H1 (cell line): ENCODE measurements around the gene HLX. TPM values are rescaled to one million over a fixed set of nuclear protein-coding genes. Genes with fewer than 3 reads are reported as not detected.

Experiments
- CTCF ChIA-PET: fragments of 300-600 bp; sonication (Branson Sonifier 250); formaldehyde crosslinking; loops from one replicate; lab custom pipeline; 2021; ENCODE audit not compliant: partially characterized antibody; lab: Charles Lee
- POLR2A ChIA-PET: fragments of 300-600 bp; sonication (Branson Sonifier 250); formaldehyde crosslinking; loops from one replicate; lab custom pipeline; 2021; ENCODE audit warnings: inconsistent platforms; ENCODE audit not compliant: partially characterized antibody; lab: Charles Lee
- DNase-seq, 2 experiments: peaks; one replicate each; pipeline versions ENCODE4 v3.0.0 to v3.0.0-alpha.2; 2010 to 2022; ENCODE audit warnings: low spot score in 2 of 2, low read depth in 1 of 2, mixed read lengths in 1 of 2
- FAIRE-seq: peaks from 2 replicates; lab custom pipeline; 2011; peaks lifted over from hg19 to GRCh38; lab: Jason Lieb, UNC
- H2AFZ ChIP-seq: 2 replicates; pipeline ENCODE4 v1.8.1; 2012; ENCODE audit warnings: low read length, inconsistent platforms
- H2AK5ac ChIP-seq: 2 replicates; pipeline ENCODE4 v1.6.1; 2013; ENCODE audit warnings: low read depth, low read length
- H2BK120ac ChIP-seq: replicated peaks from 2 replicates; pipeline ENCODE3; 2013; ENCODE audit warnings: low read depth, low read length, inconsistent platforms
- H2BK12ac ChIP-seq: 2 replicates; pipeline ENCODE4 v1.6.1; 2013; ENCODE audit warnings: low read depth, low read length
- H2BK15ac ChIP-seq: 2 replicates; pipeline ENCODE4 v1.6.1; 2013; ENCODE audit warnings: low read length
- H2BK20ac ChIP-seq: 2 replicates; pipeline ENCODE4 v1.6.1; 2013; ENCODE audit warnings: low read length
- H2BK5ac ChIP-seq: 2 replicates; pipeline ENCODE4 v1.6.1; 2013; ENCODE audit warnings: low read depth, low read length
- H3K14ac ChIP-seq: 2 replicates; pipeline ENCODE4 v1.6.1; 2013; ENCODE audit warnings: inconsistent platforms; ENCODE audit not compliant: insufficient read length
- H3K18ac ChIP-seq: 2 replicates; pipeline ENCODE4 v1.6.1; 2013; ENCODE audit warnings: low read length; ENCODE audit errors: extremely low read depth
- H3K23ac ChIP-seq: 2 replicates; pipeline ENCODE4 v1.6.1; 2013; ENCODE audit warnings: inconsistent platforms; ENCODE audit not compliant: insufficient read length
- H3K23me2 ChIP-seq: 2 replicates; pipeline ENCODE4 v1.6.1; 2013; ENCODE audit warnings: low read depth, low read length
- H3K27ac ChIP-seq: 2 replicates; pipeline ENCODE4 v1.6.1; 2011; ENCODE audit warnings: low read depth, low read length, inconsistent platforms
- H3K27me3 ChIP-seq, 4 experiments: replicated peaks in 1 of 4; 1 replicate in 1 of 4; 2 replicates in 3 of 4; pipeline versions ENCODE4 v1.6.1 to v1.8.1; 2011 to 2013; ENCODE audit warnings: low read length in 3 of 4, mild to moderate bottlenecking in 3 of 4, inconsistent platforms in 2 of 4, mixed read lengths in 2 of 4, moderate library complexity in 1 of 4; ENCODE audit not compliant: control insufficient read depth in 3 of 4, insufficient read depth in 3 of 4; ENCODE audit errors: extremely low read depth in 1 of 4
- H3K36me3 ChIP-seq, 4 experiments: 2 replicates each; pipeline versions ENCODE4 v1.6.1 to v1.8.1; 2011 to 2013; ENCODE audit warnings: mild to moderate bottlenecking in 4 of 4, low read length in 3 of 4, moderate library complexity in 2 of 4, control low read depth in 1 of 4, inconsistent platforms in 1 of 4; ENCODE audit not compliant: insufficient read depth in 4 of 4, control insufficient read depth in 2 of 4
- H3K4ac ChIP-seq: replicated peaks from 2 replicates; pipeline ENCODE3; 2013; ENCODE audit warnings: low read length, low read depth, mixed read lengths, inconsistent platforms; ENCODE audit not compliant: insufficient read length
- H3K4me1 ChIP-seq, 4 experiments: replicated peaks in 1 of 4; 1 replicate in 1 of 4; 2 replicates in 3 of 4; pipeline versions ENCODE4 v1.6.1 to v1.8.1; 2011 to 2013; ENCODE audit warnings: low read length in 3 of 4, inconsistent platforms in 2 of 4, mixed read lengths in 1 of 4; ENCODE audit not compliant: insufficient read depth in 4 of 4, control insufficient read depth in 3 of 4
- H3K4me2 ChIP-seq, 2 experiments: 2 replicates each; pipeline versions ENCODE4 v1.6.1 to v1.8.1; 2011 to 2013; ENCODE audit warnings: low read depth in 2 of 2, low read length in 2 of 2, control low read depth in 1 of 2, inconsistent platforms in 1 of 2, mild to moderate bottlenecking in 1 of 2; ENCODE audit not compliant: insufficient read depth in 1 of 2
- H3K4me3 ChIP-seq, 4 experiments: fragments of 200-600, 300-600 bp in 1 of 4; sonication (generic), shearing (Covaris generic), sonication (Bioruptor Twin) in 1 of 4; 2 replicates each; pipeline versions ENCODE4 v1.5.1 to v1.8.1; 2011 to 2016; ENCODE audit warnings: low read length in 4 of 4, low read depth in 3 of 4, control low read depth in 2 of 4, inconsistent platforms in 2 of 4, mild to moderate bottlenecking in 2 of 4, mixed read lengths in 1 of 4, moderate library complexity in 1 of 4; ENCODE audit not compliant: insufficient read depth in 2 of 4; ENCODE audit errors: extremely low read depth in 1 of 4
- H3K56ac ChIP-seq: replicated peaks from 2 replicates; pipeline ENCODE3; 2013; ENCODE audit warnings: low read depth, mild to moderate bottlenecking, mixed read lengths, low read length, inconsistent platforms; ENCODE audit not compliant: insufficient read length
- H3K79me1 ChIP-seq: 2 replicates; pipeline ENCODE4 v1.6.1; 2013; ENCODE audit warnings: low read depth, low read length, control low read depth
- H3K79me2 ChIP-seq, 2 experiments: 2 replicates each; pipeline versions ENCODE4 v1.6.1 to v1.8.1; 2012 to 2013; ENCODE audit warnings: low read length in 2 of 2, mild to moderate bottlenecking in 2 of 2, inconsistent platforms in 1 of 2; ENCODE audit not compliant: insufficient read depth in 2 of 2, control insufficient read depth in 1 of 2
- H3K9ac ChIP-seq, 4 experiments: replicated peaks in 1 of 4; 1 replicate in 1 of 4; 2 replicates in 3 of 4; pipeline versions ENCODE4 v1.6.1 to v1.8.1; 2011 to 2013; ENCODE audit warnings: low read depth in 3 of 4, low read length in 3 of 4, control low read depth in 2 of 4, mild to moderate bottlenecking in 2 of 4, moderate library complexity in 2 of 4, inconsistent platforms in 1 of 4; ENCODE audit errors: extremely low read depth in 1 of 4
- H3K9me3 ChIP-seq, 2 experiments: 2 replicates each; pipeline versions ENCODE4 v1.6.1 to v1.8.1; 2012 to 2013; ENCODE audit warnings: mild to moderate bottlenecking in 2 of 2, moderate library complexity in 2 of 2, control low read depth in 1 of 2, inconsistent platforms in 1 of 2, low read depth in 1 of 2, low read length in 1 of 2, mixed read lengths in 1 of 2; ENCODE audit not compliant: insufficient read depth in 2 of 2
- H4K20me1 ChIP-seq, 2 experiments: replicated peaks in 1 of 2; 2 replicates each; pipeline versions ENCODE3 to v1.8.1; 2011 to 2013; ENCODE audit warnings: inconsistent platforms in 2 of 2, low read length in 2 of 2, mild to moderate bottlenecking in 1 of 2; ENCODE audit not compliant: insufficient read depth in 2 of 2, control insufficient read depth in 1 of 2
- H4K5ac ChIP-seq: 2 replicates; pipeline ENCODE4 v1.6.1; 2013; ENCODE audit warnings: low read length, low read depth, mixed read lengths, inconsistent platforms; ENCODE audit not compliant: insufficient read length
- H4K8ac ChIP-seq: 2 replicates; pipeline ENCODE4 v1.8.0; 2013; ENCODE audit warnings: mild to moderate bottlenecking, moderate library complexity, low read length, inconsistent platforms; ENCODE audit not compliant: insufficient read depth; ENCODE audit errors: extremely low read depth
- H4K91ac ChIP-seq: replicated peaks from 2 replicates; pipeline ENCODE3; 2013; ENCODE audit warnings: low read length, mixed read lengths, inconsistent platforms; ENCODE audit not compliant: insufficient read length
- ATF3 ChIP-seq: IDR thresholded peaks from 2 replicates; pipeline ENCODE4 v1.6.1; 2011; ENCODE audit warnings: low read depth, mild to moderate bottlenecking, low read length; ENCODE audit not compliant: insufficient read depth
- GABPA ChIP-seq: IDR thresholded peaks from 2 replicates; pipeline ENCODE4 v1.6.1; 2011; ENCODE audit warnings: mild to moderate bottlenecking, low read length, moderate library complexity, borderline replicate concordance; ENCODE audit not compliant: insufficient read depth
- KDM5A ChIP-seq: fragments of 200-600 bp; IDR thresholded peaks from 2 replicates; pipeline ENCODE4 v1.7.1; 2012; ENCODE audit warnings: mild to moderate bottlenecking, low read length, inconsistent platforms, mixed read lengths
- MAFK ChIP-seq: IDR thresholded peaks from 2 replicates; pipeline ENCODE4 v1.6.1; 2012; ENCODE audit warnings: low read depth, mild to moderate bottlenecking, improper control_type of control experiment, low read length
- SIRT6 ChIP-seq: IDR thresholded peaks from one replicate; pipeline ENCODE4 v1.7.1; 2012; ENCODE audit warnings: low read length, inconsistent platforms
- SP4 ChIP-seq: IDR thresholded peaks from 2 replicates; pipeline ENCODE4 v1.6.1; 2012; ENCODE audit warnings: low read length, inconsistent platforms
- USF2 ChIP-seq: IDR thresholded peaks from 2 replicates; pipeline ENCODE4 v1.6.1; 2011; ENCODE audit warnings: low read length, improper control_type of control experiment
- WGBS, 2 experiments: shearing (Covaris generic) in 1 of 2; methylation state at CpG; one replicate each; pipeline versions ENCODE4 v1.1.6 to v1.1.7; 2013 to 2015; ENCODE audit warnings: low lambda C conversion rate in 2 of 2, mixed read lengths in 2 of 2, inconsistent platforms in 1 of 2, low coverage in 1 of 2, missing lambda C conversion rate in 1 of 2; ENCODE audit not compliant: insufficient replicate concordance in 2 of 2, insufficient coverage in 1 of 2, insufficient read length in 1 of 2; ENCODE audit errors: extremely low coverage in 1 of 2, missing lambda C conversion rate in 1 of 2; 5-methylcytosine and 5-hydroxymethylcytosine counted together
- polyA plus RNA-seq, 7 experiments: library from polyadenylated mRNA; depleted of rRNA in 3 of 7; stranded (reverse) in 5 of 7; unstranded in 2 of 7; fragments of >200 nt in 5 of 7; fragments of 200-250 nt in 2 of 7; gene quantifications; 1 replicate in 5 of 7; 2 replicates in 1 of 7; 4 replicates in 1 of 7; pipeline versions ENCODE4 v1.2.1 to v1.2.3, GENCODE V29; 2011 to 2013; ENCODE audit warnings: missing spikeins in 2 of 7, mixed read lengths in 2 of 7
- total RNA-seq: library from RNA; stranded (reverse); fragmentation: NEBNext Ultra II Directional; extraction: Animal tissue kit (Norgen Biotek cat#: 25700); gene quantifications from 2 replicates; pipeline ENCODE4 v1.2.1, GENCODE V29; 2021

Gene HLX
- total and polyA plus RNA-seq, 2 of the 8 experiments (the other 6 are each of a cell fraction or from before 2014, with no cell fraction given): 0.11 to 0.30 TPM

- no peak overlapping the region; the same call in 1 of the 2 replicates for H2AFZ ChIP-seq
- ChIA-PET POLR2A (no interaction called here), CTCF (interaction anchor here (0.6 kb wide), 1 partner anchor 248 kb away, joined by 3 read pairs; no protein-coding TSS in a partner anchor)
- H3K4me2 ChIP-seq: no peak overlapping the region
- H4K91ac ChIP-seq: no peak overlapping the region
- no peaks in the 10 kb centered on the region; a peak in 1 of 8 replicates for H3K36me3 ChIP-seq
- H4K5ac ChIP-seq: no peak overlapping the region
- no peaks in the 10 kb centered on the region for H3K27me3 ChIP-seq
- no peaks in the 10 kb centered on the region for H4K20me1 ChIP-seq
- no peak for FAIRE-seq
- H2BK20ac ChIP-seq: no peak overlapping the region
- no peak overlapping the region for H3K14ac ChIP-seq
- H2AK5ac ChIP-seq: no peak overlapping the region
- no peak overlapping the region for H2BK5ac ChIP-seq
- H3K27ac ChIP-seq: no peak overlapping the region
- no peak overlapping the region for H3K4ac ChIP-seq
- H3K4me1 ChIP-seq: peaks cover 0 to 6% (median 1%) of the 10 kb centered on the region in 4 experiments; a peak in 2 of 7 replicates
- H4K8ac ChIP-seq: no peak overlapping the region
- H3K56ac ChIP-seq: no peak overlapping the region
- no peaks in the 10 kb centered on the region for H3K79me1 ChIP-seq
- no peak overlapping the region for H3K18ac ChIP-seq
- H3K9me3 ChIP-seq: no peaks in the 10 kb centered on the region
- no peak overlapping the region for H3K9ac ChIP-seq
- H2BK120ac ChIP-seq: no peak overlapping the region
- H3K23me2 ChIP-seq: no peaks in the 10 kb centered on the region
- no peaks in the 10 kb centered on the region for H3K79me2 ChIP-seq
- no peak overlapping the region for H2BK15ac ChIP-seq
- no peak overlapping the region for H3K23ac ChIP-seq
- no peak overlapping the region for H3K4me3 ChIP-seq
- no peak overlapping the region for H2BK12ac ChIP-seq
- no peak for TF ChIP-seq KDM5A
- no peak for TF ChIP-seq GABPA
- no peak for TF ChIP-seq MAFK
- no peak for TF ChIP-seq ATF3
- TF ChIP-seq USF2: peak; percentile 41; the same call in 1 of the 2 replicates
- TF ChIP-seq SP4: no peak
- TF ChIP-seq SIRT6: no peak
- TF ChIP-seq, all 59 proteins: peak for 1
- 78% methylated on average over 6 of the region's 6 CpGs; no CpG with 5 or more reads in 1 of the 2 experiments for WGBS, 2 experiments
- DNase-seq: no peak
Measured at GRCh38 chr1:220927442-220927841, 48.2 kb downstream of the HLX start.
